ENCODE results near the gene CCNK. TPM values are rescaled to one million over a fixed set of nuclear protein-coding genes. Genes with fewer than 3 reads are reported as not detected.

CCNK gene
- total RNA-seq, 1 donor from 2014 or later: 79.8 TPM

GRCh38 chr14:99512110-99512449, 30.9 kb downstream of the CCNK start:
- H3K27me3 Mint-ChIP-seq (ENCODE audit: unreplicated experiment): peaks cover 27% of the 10 kb centered on the region
- H3K36me3 Mint-ChIP-seq (ENCODE audit: low read depth, unreplicated experiment): peaks cover 34% of the 10 kb centered on the region
- H3K4me3 Mint-ChIP-seq (ENCODE audit: unreplicated experiment): no peak overlapping the region
- H3K4me1 Mint-ChIP-seq (ENCODE audit: unreplicated experiment): no peaks in the 10 kb centered on the region
- no peak overlapping the region for H3K27ac Mint-ChIP-seq (ENCODE audit: unreplicated experiment)
- H3K9me3 Mint-ChIP-seq (ENCODE audit: unreplicated experiment): no peaks in the 10 kb centered on the region
- no peak for DNase-seq (ENCODE audit: low spot score)
- TF ChIP-seq CTCF (IDR thresholded peaks at IDR 0.05; ENCODE audit: unreplicated experiment): no peak

- peaks cover 28% of the 10 kb centered on the region for H3K36me3 Mint-ChIP-seq (ENCODE audit: low read depth, unreplicated experiment)
- no peak overlapping the region for H3K27ac Mint-ChIP-seq (ENCODE audit: unreplicated experiment)
- no peak for DNase-seq (ENCODE audit: low spot score)
- H3K4me1 Mint-ChIP-seq (ENCODE audit: unreplicated experiment): no peaks in the 10 kb centered on the region
- H3K27me3 Mint-ChIP-seq (ENCODE audit: unreplicated experiment): peaks cover 24% of the 10 kb centered on the region
- no peak for TF ChIP-seq CTCF (IDR thresholded peaks at IDR 0.05; ENCODE audit: unreplicated experiment)
- no peaks in the 10 kb centered on the region for H3K9me3 Mint-ChIP-seq (ENCODE audit: unreplicated experiment)
- no peak overlapping the region for H3K4me3 Mint-ChIP-seq (ENCODE audit: unreplicated experiment)
Observed at GRCh38 chr14:99512571-99513182, 31.5 kb downstream of the CCNK start.

- Mint-ChIP-seq H3K4me1 (ENCODE audit: unreplicated experiment) (no peaks in the 10 kb centered on the region), H3K4me3 (ENCODE audit: unreplicated experiment) (no peak overlapping the region), H3K27me3 (ENCODE audit: unreplicated experiment) (peaks cover 23% of the 10 kb centered on the region), H3K27ac (ENCODE audit: unreplicated experiment) (no peak overlapping the region), H3K36me3 (ENCODE audit: low read depth, unreplicated experiment) (peaks cover 25% of the 10 kb centered on the region), H3K9me3 (ENCODE audit: unreplicated experiment) (no peaks in the 10 kb centered on the region)
- no peak for DNase-seq (ENCODE audit: low spot score)
- TF ChIP-seq CTCF (IDR thresholded peaks at IDR 0.05; ENCODE audit: unreplicated experiment): no peak
Observed at GRCh38 chr14:99513183-99513694, 32.0 kb downstream of the CCNK start.

GRCh38 chr14:99513946-99514551, 32.8 kb downstream of the CCNK start:
- H3K27ac Mint-ChIP-seq (ENCODE audit: unreplicated experiment): no peak overlapping the region
- no peaks in the 10 kb centered on the region for H3K9me3 Mint-ChIP-seq (ENCODE audit: unreplicated experiment)
- TF ChIP-seq CTCF (IDR thresholded peaks at IDR 0.05; ENCODE audit: unreplicated experiment): no peak
- H3K27me3 Mint-ChIP-seq (ENCODE audit: unreplicated experiment): peaks cover 19% of the 10 kb centered on the region
- no peak for DNase-seq (ENCODE audit: low spot score)
- H3K4me1 Mint-ChIP-seq (ENCODE audit: unreplicated experiment): no peaks in the 10 kb centered on the region
- H3K4me3 Mint-ChIP-seq (ENCODE audit: unreplicated experiment): no peak overlapping the region
- H3K36me3 Mint-ChIP-seq (ENCODE audit: low read depth, unreplicated experiment): peaks cover 17% of the 10 kb centered on the region

- Mint-ChIP-seq H3K4me1 (ENCODE audit: unreplicated experiment) (no peaks in the 10 kb centered on the region), H3K36me3 (ENCODE audit: low read depth, unreplicated experiment) (peaks cover 11% of the 10 kb centered on the region), H3K4me3 (ENCODE audit: unreplicated experiment) (no peak overlapping the region), H3K9me3 (ENCODE audit: unreplicated experiment) (no peaks in the 10 kb centered on the region), H3K27me3 (ENCODE audit: unreplicated experiment) (peaks cover 12% of the 10 kb centered on the region), H3K27ac (ENCODE audit: unreplicated experiment) (no peak overlapping the region)
- no peak for DNase-seq (ENCODE audit: low spot score)
- TF ChIP-seq CTCF (IDR thresholded peaks at IDR 0.05; ENCODE audit: unreplicated experiment): no peak
Observed at GRCh38 chr14:99514552-99515300, 33.5 kb downstream of the CCNK start.

All from endothelial cell (in vitro differentiated cells).